Activated CD4-positive, alpha-beta T cell treated with anti-CD3 and anti-CD28 coated beads for 4 hours (primary cell): ENCODE results near the gene KRT13.

Experiments used
- DNase-seq, 2 donors: peaks; one replicate each; pipeline ENCODE4 v3.0.0-alpha.2; 2020

The KRT13 gene

DNA sequence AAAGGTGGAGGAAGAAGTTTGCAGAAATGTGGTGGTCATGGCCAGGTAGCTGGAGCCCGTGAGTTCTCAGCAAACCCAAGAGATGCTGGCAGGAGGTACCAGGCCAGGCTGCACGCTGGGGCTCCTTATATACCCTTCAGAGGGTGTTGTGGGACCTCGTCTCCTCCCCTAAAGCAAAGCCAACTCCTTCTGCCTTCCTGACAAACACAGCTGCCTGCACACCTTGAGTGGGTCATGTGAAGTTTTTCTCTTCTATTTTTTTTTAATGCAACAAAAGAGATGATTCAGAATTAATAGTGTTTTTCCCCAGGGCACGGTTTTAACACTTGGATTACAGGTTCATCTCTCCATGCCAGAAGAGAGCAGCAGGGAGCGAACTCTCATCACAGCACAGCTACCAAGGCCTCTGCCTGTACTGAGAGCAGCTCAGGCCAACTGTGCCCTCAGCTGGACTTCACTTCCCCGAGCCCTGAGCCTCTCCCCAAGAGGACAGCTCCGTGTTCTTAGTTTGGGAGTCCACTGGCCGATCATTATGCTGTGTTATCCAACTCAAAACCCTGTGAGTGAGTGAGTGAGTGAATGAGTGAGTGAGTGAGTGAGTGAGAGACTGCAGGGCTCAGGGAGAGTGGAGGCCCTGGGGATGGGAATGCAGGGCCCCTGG, 13.5 kb upstream of the KRT13 start, which contains the start of gene KRT15:
Gene KRT15 (minus strand): TSS at position 102 of the 661 bp plus-strand sequence. CDS start 63 bp downstream, at position 39.
- no peak for DNase-seq

DNA sequence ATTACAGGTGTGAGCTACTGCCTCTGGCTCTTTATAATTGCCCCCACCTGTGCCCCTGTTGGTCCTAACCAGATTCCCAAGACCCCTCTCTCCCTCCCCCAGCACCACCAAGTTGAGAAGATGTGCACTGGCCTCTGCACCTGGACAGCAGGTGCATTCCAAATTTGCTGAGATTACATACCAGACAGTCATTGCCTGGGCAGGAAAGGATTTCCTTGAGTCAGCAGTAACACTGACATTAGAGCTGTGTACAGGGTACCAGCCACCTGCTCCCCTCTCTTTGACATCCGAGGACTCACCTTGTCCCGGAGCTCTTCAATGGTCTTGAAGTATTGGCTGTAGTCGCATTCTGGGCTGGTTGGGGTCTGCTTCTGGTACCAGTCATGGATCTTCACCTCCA, 12.6 kb upstream of the KRT13 start:
- DNase-seq, result no peak

DNA sequence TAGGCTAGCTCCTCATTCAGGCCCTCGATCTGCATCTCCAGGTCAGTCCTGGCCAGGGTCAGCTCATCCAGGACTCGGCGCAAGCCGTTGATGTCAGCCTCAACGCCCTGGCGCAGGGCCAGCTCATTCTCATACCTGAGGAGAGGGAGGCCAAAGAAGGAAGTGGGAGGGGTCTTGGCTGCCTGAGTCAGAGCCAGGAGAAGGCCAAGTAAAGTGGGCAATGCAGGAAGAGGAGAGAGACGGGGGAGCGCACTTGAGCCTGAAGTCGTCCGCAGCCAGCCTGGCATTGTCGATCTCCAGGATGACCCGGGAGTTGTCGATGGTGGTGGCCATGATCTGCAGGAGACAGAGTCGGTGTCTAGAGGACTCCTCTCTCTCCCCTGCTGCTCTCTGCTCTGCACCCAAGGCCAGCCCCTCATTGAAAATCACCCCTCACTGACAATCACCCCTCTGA, 11.4 kb upstream of the KRT13 start:
- no peak for DNase-seq

DNA sequence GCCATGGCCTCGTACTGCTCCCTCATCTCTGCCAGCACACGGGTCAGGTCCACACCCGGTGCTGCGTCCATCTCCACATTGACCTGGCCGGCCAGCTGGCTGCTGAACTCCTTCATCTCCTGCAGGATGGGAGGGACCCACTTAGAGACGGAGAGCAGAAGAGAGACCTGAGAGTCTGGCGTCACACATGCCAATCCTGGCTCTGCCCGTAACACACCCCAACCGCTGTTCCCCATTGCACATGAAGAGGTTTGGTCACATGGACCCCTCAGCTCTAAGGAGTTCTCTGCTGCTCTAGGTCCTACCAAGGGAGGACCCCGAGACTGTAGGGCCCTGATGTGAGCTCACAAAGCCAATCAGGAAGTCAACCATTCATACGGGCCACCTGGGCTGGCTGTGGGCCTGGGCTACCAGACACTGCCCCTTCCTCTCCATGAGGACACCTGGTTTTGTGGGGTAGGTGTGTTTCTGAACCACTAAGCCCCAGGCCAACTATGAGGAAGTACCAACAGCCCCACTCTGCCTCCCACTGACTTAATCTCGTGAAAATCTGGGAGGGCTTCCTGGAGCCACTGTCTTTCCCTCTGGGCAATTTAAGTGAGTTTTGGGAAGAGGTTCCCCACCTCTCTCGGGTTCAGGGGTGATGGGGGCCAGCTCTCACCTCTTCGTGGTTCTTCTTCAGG, 10.9 kb upstream of the KRT13 start:
- no peak for DNase-seq

DNA sequence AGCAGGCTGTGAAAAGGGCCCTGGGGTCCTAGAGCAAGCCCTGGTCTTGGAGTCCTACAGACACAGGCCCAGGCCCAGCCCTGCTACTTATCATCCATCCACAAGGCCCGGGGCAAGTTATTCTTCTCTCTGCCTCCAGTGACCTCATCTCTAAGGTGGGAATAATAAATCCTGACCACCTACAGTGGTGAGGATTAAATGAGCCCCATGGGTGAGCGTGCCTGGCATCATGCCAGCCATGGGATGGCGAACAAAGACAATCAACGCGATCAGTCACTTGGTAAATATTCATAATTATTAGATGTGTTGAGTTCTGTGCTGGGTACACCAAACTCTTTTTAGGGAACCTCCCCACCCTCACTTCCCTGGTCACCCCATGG, 7.7 kb upstream of the KRT13 start:
- no peak for DNase-seq

DNA sequence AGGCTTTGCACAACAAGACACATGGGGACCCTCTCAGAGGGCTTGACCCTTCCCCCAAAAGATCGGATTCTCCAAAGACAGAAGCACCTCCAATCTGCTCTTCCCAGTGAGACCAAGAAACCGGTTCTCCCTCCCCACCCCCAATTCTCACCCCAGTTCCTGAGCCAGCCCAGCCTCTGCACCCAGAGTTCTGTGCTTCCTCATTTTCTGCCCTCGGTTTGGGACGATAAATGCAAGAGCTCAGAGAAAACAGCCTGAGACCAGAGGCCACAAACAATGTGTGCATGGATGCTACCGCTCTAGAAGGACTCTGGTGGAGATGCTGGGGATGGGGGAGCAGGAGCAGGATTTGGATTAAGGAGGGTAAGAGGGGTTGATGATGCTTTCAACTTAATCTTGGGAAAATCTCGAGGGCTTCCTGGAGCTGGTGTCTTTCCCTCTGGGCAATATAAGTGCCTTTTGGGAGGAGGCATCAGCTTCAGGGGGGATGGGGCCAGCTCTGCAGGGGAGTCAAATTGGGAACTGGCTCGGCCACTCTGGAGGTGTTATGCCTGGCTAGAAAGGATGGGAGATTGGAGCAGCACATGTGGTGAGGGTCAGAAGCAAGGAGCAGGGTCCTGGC, 7.2 kb upstream of the KRT13 start:
- DNase-seq, result no peak

DNA sequence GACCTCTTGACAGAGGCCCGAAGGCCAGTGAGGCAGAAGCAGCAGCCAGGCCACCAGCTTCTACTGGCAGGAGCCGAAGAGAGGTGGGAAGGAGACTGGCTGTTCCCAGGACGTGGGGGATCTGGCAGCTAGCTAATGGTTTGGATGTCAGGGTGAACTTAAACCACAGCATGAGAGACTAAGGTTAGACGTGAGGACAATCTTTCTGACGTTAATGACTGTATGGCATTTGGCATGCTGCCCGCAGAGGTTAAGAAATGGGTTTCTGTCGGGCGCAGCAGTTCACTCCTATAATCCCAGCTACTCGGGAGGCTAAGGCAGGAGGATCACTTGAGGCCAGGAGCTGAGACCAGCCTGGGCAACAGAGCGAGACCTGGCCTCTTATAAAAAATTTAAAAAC, 6.3 kb upstream of the KRT13 start:
- DNase-seq, result no peak

DNA sequence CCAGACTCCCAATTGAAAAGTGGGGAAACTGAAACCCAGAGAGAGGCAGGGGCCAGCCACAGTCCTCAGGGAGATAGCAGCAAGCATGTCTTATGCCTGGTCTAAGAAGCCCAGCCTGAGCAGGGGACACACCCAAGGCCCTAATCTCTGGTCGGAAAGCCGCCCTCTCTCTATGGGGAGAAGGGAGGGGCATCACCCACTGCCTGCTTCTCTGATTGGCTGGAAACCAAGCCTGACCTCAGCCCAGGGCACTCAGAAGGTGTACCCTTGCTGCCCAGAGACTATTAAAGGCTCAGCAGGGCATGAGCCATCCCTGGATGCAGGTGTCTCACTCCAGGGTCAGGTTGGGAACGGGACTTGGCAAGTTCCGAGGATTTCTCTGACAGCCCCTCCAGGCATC, 5.7 kb upstream of the KRT13 start:
- no peak for DNase-seq

DNA sequence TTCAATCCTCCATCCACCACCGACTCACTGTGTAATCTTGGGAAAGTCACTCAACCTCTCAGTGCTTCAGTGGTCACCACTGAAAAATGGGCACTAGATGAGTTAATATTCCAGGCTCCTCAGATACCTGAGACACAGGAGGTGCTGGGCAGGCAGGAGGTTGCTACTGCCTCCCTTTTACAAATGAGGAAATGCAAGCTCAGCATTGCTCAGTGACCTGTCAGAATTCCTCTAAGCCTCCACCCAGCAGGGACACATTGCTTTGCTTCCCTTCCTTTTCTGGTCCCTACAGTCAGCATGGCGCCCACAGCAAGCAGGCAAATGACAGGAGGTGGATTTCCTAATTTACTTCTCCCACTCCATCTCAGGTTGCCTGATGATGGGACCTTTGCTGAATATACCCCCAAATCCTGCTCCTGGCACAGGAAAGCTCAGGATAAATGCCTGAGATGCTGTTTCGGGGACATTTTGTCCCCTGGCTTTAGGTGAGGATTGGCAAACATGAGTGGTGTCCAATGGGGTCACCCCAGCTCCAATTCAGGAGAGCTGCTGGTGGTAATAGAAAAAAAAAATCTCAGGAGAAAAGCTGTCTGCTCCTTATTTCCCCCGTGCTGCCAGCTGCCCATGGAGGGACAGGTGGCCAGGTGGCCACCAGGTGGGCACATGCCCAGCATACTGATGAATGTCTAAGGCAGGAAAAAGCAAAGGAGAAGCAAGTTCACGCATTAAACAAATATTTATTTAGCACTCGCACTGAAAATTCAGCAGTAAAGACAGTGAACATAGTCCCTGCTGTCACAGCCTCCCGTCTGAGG, 5.0 kb upstream of the KRT13 start:
- DNase-seq, result no peak

DNA sequence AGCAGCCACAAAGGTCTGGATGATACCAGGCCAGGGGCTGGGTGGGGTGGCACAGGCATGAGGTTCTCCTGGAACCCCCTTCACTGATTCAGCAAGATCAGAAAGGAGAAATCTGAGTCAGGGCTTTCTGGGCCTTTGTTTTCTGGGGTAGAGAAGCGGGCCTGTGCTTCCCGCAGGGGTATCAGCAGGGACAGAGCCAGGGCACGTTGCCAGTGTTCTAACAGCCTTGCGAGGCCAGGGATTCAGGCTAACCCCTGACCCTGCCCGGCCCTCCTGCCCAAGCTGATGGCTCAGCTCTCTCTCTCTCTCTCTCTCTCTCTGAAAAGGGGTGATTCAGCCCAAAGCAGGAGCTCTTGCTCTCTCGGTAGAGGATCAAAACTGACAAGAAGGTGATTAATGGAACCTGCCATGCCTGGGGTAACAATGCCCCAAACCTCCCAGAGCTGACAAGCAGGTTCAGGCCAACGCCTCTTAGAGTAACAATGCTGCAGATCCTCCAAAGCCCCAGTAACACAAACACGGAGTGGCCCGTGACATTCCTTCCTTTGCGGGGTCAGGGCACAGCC, 2.0 kb upstream of the KRT13 start:
- DNase-seq, result no peak

DNA sequence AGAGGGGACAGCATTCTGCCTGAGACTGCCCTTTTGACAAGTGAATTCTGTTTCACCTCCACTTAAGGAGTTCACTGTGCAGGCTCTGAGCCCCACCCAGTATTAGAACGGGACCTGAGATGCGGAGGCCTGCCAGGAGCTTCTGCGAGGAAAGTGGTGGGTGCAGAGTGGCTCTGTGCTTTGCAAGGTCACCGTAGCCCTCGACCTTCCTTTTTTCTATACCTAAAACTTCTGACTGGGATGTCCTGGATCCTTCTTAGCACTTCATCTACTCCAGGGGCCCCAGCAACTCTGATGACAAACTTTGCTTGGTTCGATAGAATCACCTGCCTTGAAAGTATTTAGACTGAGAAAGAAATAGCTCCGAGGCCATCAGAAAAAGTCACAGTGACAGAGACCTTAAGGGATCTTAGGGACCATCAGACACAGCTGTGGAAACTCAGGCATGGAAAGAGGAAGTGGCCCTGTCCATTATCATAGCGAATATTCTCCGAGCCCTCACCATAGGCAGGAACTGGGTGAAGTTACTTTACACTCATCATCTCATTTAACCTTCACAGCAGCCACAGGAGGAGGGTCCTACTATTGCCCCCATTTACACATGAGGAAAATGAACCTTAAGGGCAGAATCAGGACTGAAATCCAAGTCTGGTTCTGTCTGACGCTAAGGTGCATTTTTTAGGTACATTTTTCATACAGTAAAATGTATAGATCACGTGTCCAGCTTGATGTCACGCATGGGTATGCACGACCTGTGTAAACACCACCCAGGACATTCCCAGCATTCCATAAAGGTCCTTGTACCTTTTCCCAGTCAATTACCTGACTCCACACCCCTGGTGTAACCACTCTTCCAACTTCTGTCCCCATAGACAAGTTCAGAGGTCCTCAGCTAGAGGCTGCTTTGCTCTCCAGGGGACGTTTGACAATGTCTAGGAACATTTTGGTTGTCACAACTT, 676 bp upstream of the KRT13 start:
- DNase-seq, result no peak

DNA sequence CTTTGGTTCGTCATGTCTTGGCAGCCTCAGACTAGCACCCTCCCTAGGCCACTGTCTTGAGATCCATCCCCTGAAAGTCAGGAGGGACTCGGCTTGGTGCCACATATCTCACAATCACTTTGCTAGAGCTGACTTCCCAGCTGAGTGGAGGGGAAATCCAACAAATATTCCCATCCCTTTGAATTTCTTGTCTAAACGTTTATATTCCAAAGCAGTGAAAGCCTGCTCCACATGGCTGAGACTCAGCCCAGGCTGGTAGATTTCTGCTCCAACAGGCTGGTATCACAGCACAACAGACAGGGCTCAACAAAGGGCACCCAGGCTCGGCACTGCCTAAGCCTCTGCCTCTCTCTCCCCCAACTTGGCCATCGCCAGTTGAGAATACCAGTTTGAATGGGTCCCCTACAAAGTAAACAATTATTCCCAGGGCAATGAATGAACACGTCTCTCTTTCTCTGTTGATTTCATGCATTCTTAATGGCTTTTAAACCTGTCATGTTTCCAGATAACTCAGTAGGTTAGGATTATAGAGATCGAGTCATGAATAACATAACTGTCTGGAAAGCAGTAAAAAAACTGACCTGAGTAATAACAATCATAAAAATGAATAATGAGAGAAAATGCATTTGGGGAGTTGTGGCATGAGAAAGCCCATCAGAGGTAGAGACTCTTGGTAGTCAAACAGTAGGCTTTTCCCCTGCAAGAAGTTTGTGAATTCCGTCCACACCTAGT, 1.0 kb downstream of the KRT13 start:
- DNase-seq, result no peak

DNA sequence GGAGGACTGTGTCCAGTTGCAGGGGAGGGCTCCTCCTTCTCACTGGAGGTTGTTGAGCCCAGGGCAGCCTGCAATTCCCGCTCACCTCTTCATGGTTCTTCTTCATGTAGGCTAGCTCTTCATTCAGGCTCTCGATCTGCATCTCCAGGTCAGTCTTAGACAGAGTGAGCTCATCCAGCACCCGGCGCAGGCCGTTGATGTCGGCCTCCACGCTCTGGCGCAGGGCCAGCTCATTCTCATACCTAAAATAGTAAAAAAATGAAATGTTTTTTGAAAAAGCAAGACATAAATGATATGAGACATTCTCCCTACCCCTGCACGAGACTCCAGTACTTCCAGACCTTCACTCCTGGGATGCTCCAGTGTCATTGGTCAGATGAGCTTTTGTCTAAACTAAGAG, 2.2 kb downstream of the KRT13 start:
- DNase-seq, result no peak

DNA sequence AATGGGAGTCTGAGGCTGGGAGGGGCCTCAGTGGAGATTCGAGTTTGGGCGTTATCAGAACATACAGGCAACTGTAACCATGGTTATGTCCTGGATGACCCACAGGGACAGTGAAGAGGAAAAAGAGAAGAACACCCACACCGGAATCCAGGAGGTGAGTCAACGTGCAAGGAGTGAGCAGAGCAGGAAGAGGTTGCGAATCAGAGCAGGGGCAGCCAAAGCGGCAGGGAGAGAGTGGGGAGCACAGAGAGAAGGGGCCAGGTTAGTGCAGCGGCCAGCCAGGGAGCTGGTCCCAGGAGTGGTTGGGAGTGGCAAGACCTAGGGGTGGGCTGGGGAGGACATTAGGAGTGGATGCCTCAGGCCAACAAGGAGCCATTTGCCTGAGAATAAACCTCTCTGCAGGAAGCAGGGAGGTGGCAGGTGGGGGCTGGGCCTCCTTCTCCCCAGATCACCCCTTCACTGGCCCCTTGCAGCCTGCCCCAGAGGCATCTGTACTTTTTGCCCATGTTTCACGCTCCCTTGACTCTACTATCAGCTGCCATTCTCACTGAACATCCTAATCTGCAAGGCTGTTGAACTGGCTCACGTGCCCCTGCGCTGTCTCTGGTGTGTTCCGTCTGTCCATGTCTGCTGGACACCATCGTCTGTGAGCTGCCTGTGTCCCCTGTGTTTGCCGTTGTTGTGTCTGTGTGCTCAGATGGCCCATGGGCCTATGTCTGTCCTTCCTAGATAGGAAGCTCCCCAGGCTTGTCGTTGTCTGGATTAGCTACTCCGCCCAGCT, 5.1 kb downstream of the KRT13 start:
- no peak for DNase-seq

DNA sequence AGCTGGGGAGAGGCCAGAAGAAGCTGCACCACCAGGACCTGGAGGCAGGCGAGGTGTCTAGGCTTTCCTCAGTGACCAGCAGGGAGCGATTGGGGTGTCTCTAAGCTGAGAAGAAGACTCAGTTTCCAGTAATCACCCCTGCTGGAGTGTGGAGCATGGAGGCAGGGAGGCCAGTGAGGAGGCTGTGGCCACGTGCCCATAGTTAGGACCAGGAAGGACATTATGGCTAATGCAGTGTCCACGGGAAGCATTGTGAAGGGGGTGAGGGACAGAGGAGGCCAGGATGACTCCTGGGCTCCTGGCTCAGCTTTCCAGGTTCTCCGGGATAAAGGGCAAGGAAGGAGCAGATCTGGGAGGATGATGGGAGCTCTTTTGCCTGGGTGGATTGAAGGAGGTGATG, 5.7 kb downstream of the KRT13 start:
- no peak for DNase-seq

DNA sequence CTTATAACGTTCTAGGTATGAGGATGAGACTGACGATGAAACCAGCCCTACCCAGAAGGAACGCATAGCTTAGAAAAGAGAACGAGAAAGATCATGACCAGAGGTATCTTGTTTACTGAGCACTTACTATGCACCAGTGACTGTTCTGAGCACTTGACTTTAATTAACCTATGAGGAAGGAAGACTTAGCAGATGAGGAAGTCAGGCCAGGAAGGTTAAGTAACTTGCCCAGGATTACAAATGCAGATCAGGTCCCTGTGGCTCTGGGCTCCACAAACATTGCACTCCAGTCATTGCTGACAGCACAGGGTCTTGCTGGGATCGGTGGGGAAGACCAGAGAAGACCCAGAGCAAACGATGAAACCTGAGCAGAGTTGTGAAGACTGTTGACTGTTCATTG, 7.1 kb downstream of the KRT13 start:
- DNase-seq, result no peak

DNA sequence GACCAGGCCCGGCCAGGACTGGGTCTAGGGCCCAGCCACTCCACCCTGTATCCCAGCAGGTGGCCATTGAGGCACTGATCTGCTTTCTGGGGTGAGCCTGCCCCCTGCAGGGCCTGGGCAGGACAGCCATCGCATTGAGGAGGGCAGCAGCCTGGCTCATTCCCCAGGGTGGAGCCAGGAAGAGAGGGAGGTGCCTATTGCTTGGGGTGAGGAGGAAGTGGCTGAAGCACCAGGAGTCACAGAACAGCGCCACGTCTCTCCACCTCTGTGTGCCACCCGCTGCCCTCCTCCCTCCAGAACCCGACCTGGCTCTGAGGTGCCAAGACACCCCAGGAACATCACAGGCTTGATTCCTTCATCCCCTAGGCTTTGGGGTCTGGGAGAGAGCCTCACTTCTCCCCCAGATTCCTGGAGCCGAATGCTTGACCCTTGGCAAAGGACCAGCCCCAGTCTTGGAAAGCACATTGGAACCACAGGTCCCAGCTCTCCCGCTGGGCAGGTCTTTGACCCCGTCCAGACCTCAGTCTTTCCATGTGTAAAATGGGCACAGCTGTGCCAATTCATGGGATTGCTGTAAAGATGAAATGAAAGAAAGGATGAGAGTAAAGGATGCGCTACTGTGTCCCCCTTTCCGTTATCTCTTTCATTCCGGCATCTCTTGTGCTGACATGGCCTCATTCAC, 8.5 kb downstream of the KRT13 start:
- peak; percentile 30 to 45 for DNase-seq

DNA sequence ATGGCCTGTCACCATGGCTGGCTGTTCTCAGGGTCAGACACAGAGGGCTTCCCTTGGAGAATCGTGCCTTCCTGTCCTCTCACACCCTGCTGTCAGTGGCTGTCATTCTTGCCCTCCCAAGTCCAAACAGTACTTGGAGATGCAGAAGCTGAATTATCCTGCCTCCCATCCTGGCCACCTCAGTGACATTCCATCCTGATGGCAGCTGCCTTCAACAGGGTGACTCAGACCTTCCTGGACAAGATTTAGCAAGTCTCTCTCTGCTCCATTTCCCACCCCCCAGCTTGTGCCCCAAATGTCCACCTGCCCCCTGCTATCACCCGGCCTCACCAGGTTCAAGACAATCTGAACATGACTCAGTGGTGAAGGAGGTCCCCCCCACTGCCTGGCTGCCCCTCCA, 10.9 kb downstream of the KRT13 start:
- no peak for DNase-seq

DNA sequence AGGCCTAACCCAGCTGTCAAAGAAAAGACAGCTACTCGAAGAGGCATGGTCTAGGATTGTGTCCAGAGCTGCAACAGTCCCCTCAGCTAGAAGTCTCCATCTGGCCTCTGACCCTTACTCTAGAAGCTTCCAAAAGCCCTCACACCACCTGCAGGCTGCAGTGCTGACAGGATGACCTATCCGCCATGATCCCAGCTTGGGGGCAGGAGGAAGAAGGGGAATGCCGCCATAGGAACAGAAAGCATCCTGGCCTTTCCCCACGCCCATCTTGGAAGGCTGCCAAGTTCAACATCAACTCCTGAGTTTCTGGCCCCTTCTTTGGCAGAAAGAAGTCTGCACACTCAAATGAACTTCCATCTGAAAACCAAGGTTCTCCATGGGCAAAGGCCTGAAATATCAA, 12.6 kb downstream of the KRT13 start:
- DNase-seq, result no peak

DNA sequence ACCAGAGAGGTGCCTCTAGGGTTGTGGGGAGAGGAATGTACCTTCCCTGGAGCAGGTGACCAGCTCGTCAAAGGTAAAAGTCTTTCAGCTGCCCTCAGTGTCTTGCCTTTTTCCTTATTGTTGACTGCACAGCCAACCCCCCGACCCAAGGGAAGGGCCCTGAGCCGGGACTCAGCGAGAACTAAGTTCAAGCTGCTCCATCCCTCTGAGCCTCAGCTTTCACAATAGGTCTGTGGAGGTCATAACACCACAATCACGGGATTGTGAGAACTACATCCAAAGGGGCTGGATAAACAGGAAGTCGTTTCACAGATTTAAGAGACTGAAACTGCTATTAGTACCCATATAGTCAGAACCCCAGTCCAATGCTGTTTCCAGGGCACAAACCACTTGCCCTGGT, 13.1 kb downstream of the KRT13 start:
- DNase-seq, result no peak
